GM12865 (cell line): ENCODE data around the gene NIT1.
A peak's percentile ranks its signal among the peaks of the same experiment; 100 is the strongest.

ENCODE experiments used
- DNase-seq: peaks from one replicate; pipeline ENCODE4 v3.0.0; 2010; ENCODE audit warnings: low read depth
- H3K4me3 ChIP-seq: 2 replicates; pipeline ENCODE4 v1.5.1; 2011; ENCODE audit warnings: mild to moderate bottlenecking, low read depth, low read length, control low read depth
- CTCF ChIP-seq: IDR thresholded peaks from 2 replicates; pipeline ENCODE4 v1.5.1; 2011; ENCODE audit warnings: low read length, control low read depth, low read depth, inconsistent platforms; ENCODE audit not compliant: insufficient read depth; ENCODE audit errors: missing control alignments

NIT1 gene

GRCh38 chr1:161072751-161073449, 45.0 kb upstream of the NIT1 start:
- H3K4me3 ChIP-seq, result no peak overlapping the region

GRCh38 chr1:161073474-161074121, 44.3 kb upstream of the NIT1 start:
- no peak for TF ChIP-seq CTCF
- no peak for DNase-seq
- no peak overlapping the region for H3K4me3 ChIP-seq

More at GRCh38 chr1:161072751-161073449, 45.0 kb upstream of the NIT1 start:
- no peak for TF ChIP-seq CTCF
- no peak for DNase-seq

GRCh38 chr1:161074676-161075368, 43.1 kb upstream of the NIT1 start:
- no peak overlapping the region for H3K4me3 ChIP-seq
- no peak for DNase-seq
- no peak for TF ChIP-seq CTCF

GRCh38 chr1:161076410-161076809, 41.5 kb upstream of the NIT1 start:
- no peak overlapping the region for H3K4me3 ChIP-seq
- DNase-seq, result no peak
- no peak for TF ChIP-seq CTCF

GRCh38 chr1:161077426-161077825, 40.5 kb upstream of the NIT1 start:
- H3K4me3 ChIP-seq, result no peak overlapping the region
- no peak for DNase-seq
- no peak for TF ChIP-seq CTCF

- peak; percentile 37 for DNase-seq
- H3K4me3 ChIP-seq, result no peak overlapping the region
- peak; percentile 29 for TF ChIP-seq CTCF
Observed at GRCh38 chr1:161079436-161080110, 38.3 kb upstream of the NIT1 start.
